CD4-positive, alpha-beta T cell treated with Interleukin-17A for 1 hour (primary cell): Measurements from ENCODE around the gene PPP1R15B.

Experiments
- DNase-seq: peaks from one replicate; pipeline ENCODE4 v3.0.0-alpha.2; 2020

The PPP1R15B gene

DNA sequence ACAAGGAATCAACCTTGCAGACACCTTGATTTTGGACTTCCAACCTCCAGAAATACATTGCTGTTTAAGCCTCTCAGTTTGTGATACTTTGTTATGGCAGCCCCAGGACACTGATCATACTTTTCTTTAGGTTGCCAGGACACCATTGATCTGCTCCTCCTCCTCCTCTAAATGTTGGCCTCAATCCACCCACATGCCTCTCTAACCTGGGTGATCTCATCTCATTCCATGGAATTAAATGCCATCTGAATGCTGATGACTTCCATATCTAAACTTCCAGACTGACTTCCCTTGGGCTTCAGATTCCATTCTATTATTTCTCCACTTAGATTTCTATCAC, 7.4 kb upstream of the PPP1R15B start:
- no peak for DNase-seq

DNA sequence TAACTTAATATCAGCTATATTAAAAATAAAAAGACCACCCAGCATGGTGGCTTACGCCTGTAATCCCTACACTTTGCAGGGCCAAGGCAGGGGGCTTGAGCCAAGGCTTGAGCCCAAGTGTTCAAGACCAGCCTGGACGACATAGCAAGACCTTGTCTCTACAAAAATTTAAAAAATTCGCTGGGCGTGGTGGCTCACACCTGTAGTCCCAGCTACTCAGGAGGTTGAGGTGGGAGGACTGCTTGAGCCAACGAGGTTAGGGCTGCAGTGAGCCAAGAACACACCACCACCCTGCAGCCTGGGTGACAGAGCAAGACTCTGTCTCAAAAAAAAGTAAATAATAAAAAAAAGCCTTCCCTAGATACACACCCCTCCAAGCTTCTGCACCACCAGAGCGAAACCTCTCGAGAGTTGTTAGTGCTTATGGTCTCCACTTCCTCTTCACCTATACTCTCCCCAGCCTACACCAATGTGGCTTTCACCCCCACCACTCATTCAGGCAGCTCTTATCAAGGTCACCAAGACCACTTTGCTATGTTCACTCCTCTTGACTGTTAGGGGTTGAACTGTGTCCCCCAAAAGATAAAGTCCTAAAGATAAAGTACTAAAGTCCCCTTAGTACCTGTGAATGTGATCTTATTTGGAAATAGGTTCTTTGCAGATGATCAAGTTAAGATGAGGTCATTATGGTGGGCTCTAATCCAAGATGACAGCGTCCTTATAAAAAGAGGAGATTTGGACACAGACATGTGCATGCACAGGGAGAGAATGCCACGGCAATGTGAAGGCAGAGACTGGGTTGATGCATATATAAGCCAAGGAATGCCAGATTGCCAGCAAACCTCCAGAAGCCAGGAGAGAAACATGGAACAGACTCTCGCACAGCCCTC, 6.8 kb upstream of the PPP1R15B start:
- DNase-seq = no peak

- DNase-seq = no peak
Observed at GRCh38 chr1:204417074-204417997, 5.7 kb upstream of the PPP1R15B start.

- no peak for DNase-seq
Observed at GRCh38 chr1:204416589-204417073, 5.0 kb upstream of the PPP1R15B start.

- DNase-seq = no peak
Observed at GRCh38 chr1:204415351-204415750, 3.7 kb upstream of the PPP1R15B start.

DNA sequence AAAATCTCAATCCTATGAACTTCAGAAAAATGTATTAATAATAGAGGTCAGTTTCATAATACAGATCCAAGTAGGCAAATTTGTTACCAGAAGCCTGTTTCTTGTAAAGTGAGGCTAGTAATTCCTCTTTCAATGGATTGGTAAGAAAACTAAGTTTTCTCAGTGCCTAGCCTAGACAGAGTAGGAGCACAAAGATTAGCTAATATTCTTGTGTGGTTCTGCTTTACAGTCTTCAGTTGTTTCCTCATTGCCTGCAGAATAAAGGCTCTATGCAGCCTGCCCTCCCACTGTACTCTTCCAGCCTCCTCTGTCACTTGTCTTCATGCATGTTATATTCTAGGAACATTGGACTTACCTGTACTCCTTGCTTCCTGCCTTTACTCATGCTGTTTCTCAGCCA, 2.4 kb upstream of the PPP1R15B start:
- DNase-seq = no peak

DNA sequence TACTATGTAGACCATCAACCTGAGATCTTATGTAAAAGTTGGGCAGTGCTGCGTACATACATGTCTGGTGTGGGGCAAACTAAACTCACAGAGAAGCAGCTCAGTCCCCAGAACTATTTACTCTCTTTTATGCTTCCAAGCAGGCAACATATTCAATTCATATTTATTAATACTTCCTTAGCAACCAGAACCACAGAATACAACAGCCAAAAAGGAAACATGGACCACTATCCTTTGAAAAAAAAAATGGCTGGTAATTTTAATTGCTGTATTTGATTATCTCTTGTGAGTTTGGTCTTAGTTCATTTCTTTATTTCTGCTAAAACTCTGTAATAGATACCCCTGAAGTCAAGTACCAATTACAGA, 1.5 kb upstream of the PPP1R15B start:
- DNase-seq = no peak

GRCh38 chr1:204410688-204411450, 748 bp downstream of the PPP1R15B start:
- peak; percentile 39 for DNase-seq

GRCh38 chr1:204409836-204410687, 1.6 kb downstream of the PPP1R15B start:
- DNase-seq = no peak

DNA sequence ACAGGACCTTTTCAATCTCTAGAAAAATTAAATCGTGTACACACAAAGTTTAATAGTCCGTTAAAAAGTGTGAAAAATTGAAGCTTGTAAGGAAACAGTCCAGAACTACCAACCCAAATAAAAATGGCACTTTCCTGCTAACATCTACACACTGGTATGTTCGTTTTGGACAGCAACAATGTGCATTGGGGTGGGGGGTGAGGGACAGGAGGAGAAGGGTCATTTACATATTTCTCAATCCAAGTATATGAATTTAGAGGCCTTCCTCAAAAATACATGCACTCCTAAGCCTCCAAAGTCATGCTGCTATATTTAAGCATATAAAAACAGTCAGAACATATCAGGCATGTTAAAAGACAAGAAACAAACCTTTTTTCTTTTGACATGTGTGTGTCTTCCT, 2.5 kb downstream of the PPP1R15B start:
- DNase-seq = no peak

DNA sequence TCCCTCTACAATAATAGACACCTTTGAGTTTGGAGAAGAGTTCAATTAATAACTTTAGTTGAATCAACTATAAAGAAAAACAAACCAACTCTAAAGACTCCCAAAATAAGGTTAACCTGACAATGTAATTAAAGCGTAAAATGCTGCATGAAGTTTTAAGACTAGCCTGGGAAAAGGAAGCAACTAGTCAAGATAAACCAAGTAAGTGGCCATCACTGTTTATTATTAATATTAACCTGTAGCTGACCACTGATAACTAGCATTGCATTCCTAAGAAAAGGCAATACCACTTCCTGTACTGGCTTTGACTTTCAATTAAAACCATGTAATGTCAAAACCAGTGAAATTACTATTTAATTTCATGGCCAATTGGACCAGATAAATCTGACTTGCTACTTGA, 3.0 kb downstream of the PPP1R15B start:
- peak; percentile 7 for DNase-seq

- peak; percentile 55 for DNase-seq
Observed at GRCh38 chr1:204408074-204408507, 3.5 kb downstream of the PPP1R15B start.

GRCh38 chr1:204407295-204407971, 4.2 kb downstream of the PPP1R15B start:
- peak; percentile 37 for DNase-seq

DNA sequence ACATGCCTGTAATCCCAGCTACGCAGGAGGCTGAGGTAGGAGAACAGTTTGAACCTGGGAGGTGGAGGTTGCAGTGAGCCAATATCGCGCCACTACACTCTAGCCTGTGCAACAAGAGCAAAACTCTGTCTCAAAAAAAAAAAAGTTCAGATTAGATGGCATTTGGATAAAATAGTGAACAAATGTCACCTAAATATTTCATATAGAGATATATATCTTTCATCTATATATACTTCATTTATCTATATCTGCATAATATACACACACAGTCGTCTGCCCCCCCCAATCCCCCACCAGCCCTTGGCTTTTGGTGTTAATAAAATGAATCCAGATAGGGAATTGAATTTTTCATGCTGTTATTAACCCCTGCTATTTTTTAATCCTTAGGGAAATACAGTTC, 5.0 kb downstream of the PPP1R15B start:
- DNase-seq = peak; percentile 23

DNA sequence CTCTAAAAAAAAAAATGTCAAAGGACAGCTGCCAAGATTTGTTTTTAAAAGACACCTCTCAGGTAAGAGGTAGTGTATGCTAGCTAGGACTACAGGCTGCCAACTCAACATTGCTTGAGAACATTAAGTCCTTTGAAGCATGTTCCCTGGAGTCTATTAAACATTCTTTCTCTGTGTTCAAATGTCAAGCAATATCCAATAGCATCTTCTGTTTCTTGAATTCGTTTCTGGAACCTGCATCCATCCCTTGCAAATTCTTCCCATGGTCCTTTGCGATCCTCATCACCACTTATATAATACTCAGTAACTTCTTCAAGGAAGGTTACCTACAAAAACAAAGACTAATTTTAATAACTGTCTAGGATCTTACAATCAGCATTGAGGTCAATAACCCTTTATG, 5.6 kb downstream of the PPP1R15B start:
- DNase-seq = peak; percentile 37

DNA sequence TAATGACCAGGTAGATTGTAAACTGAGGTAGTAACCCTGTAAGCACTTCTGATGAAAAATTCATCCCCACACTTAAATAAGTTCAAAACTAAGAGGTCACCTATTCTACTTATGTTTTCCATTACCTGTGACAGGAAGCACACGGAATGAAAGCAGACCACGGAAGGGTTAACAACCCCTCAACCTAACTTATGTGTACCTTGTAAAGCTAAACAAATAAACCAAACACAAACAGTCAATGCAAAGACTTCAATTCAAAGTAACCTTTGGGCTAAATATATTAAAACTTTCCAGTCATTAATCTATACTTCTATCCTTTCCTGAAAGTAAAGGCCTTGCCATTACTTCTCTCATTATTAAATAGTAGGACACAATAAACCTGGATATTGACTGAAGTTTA, 7.0 kb downstream of the PPP1R15B start:
- no peak for DNase-seq

- DNase-seq = peak; percentile 35
Observed at GRCh38 chr1:204402391-204402790, 9.2 kb downstream of the PPP1R15B start.

DNA sequence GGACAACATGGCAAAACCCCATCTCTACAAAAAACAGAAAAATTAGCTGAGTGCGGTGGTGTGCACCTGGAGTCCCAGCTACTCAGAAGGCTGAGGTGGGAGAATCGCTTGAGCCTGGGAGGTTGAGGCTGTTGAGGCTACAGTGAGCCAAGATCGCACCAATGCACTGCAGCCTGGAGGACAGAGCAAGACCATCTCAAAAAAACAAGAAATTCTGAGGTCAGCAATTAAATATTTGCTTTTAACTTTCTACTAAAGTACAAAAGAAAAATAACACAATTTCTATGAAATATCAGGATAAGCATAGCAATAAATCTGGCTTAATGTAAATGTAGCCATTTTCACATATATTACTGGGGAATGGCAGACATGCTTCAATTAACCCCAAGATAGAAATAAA, 9.9 kb downstream of the PPP1R15B start:
- DNase-seq = no peak

- peak; percentile 36 for DNase-seq
Observed at GRCh38 chr1:204400882-204401510, 10.6 kb downstream of the PPP1R15B start.

DNA sequence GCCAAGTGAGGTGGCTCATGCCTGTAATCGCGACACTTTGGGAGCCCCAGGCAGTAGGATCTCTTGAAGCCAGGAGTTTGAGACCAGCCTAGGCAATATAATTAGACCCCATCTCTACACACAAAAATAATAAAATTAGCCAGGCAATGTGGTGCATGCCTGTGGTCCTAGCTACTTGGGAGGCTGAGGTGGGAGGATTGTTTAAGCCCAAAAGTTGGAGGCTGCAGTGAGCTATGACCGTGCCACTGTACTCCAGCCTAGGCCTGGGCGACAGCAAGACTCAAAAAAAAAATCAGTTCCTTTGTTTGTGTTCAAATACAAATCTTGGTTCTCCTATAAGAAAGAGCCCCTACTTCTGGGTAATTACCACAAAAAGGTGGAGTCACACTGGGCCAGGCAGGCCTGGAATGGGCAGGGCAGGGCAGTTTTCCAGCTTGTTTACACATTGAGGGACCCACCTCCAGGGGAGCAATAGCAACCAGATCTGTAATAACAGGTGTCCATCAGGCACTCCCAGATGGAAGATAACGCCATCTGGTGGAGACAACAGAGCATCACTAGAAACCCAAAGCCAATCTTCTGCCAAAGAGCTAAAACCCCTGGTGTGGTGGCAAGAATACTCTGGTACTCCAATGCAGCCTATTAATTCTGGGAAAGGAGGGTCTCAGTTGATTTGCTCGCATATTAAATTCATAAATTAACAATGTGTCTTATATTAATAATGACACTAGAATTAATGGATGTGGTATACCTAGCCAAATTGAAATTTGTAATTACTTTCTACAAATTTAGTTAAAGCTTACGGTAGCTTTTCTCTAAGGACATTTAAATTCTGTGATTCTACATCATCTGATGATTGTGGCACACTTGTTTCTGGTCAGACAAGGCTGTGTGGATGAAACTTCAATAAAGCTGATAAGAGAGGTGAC, 13.2 kb downstream of the PPP1R15B start:
- DNase-seq = peak; percentile 84
